ENCODE data around the gene LHX4.

Gene LHX4

GRCh38 chr1:180259431-180260338, 29.6 kb downstream of the LHX4 start:
- no peak for DNase-seq

- no peak for DNase-seq
Observed at GRCh38 chr1:180260541-180260940, 30.5 kb downstream of the LHX4 start.

GRCh38 chr1:180261030-180261429, 31.0 kb downstream of the LHX4 start:
- no peak for DNase-seq

- DNase-seq, result no peak
Observed at GRCh38 chr1:180261524-180262155, 31.6 kb downstream of the LHX4 start.

- DNase-seq, result no peak
Observed at GRCh38 chr1:180262628-180263488, 32.8 kb downstream of the LHX4 start.

- no peak for DNase-seq
Observed at GRCh38 chr1:180264595-180264994, 34.5 kb downstream of the LHX4 start.

GRCh38 chr1:180265201-180265600, 35.1 kb downstream of the LHX4 start:
- no peak for DNase-seq

- DNase-seq, result no peak
Observed at GRCh38 chr1:180265871-180266270, 35.8 kb downstream of the LHX4 start.

- no peak for DNase-seq
Observed at GRCh38 chr1:180266275-180267210, 36.5 kb downstream of the LHX4 start.

- no peak for DNase-seq
Observed at GRCh38 chr1:180267211-180267561, 37.1 kb downstream of the LHX4 start.

GRCh38 chr1:180267761-180268555, 37.9 kb downstream of the LHX4 start:
- no peak for DNase-seq

- no peak for DNase-seq
Observed at GRCh38 chr1:180268556-180269075, 38.6 kb downstream of the LHX4 start.

- DNase-seq, result no peak
Observed at GRCh38 chr1:180269645-180270529, 39.8 kb downstream of the LHX4 start.

- DNase-seq, result no peak
Observed at GRCh38 chr1:180270530-180271271, 40.6 kb downstream of the LHX4 start.

GRCh38 chr1:180271272-180272255, 41.5 kb downstream of the LHX4 start:
- DNase-seq, result no peak

GRCh38 chr1:180272395-180272794, 42.3 kb downstream of the LHX4 start:
- no peak for DNase-seq

- no peak for DNase-seq
Observed at GRCh38 chr1:180273066-180273465, 43.0 kb downstream of the LHX4 start.

- no peak for DNase-seq
Observed at GRCh38 chr1:180274221-180274620, 44.2 kb downstream of the LHX4 start.

Data from GF-D8 (cell line).